Hepatocyte (in vitro differentiated cells): ENCODE results near the gene TCEA2. TPM values are rescaled to one million over a fixed set of nuclear protein-coding genes. Genes with fewer than 3 reads are reported as not detected.

ENCODE experiments used
- DNase-seq: peaks from one replicate; pipeline ENCODE4 v3.0.0-alpha.2; 2016; ENCODE audit warnings: low spot score
- H2AFZ ChIP-seq: fragments of 200-600 bp; sonication (generic); 2 replicates; pipeline ENCODE4 v1.6.0; 2016; ENCODE audit warnings: antibody characterized with exemption, mild to moderate bottlenecking
- H3K27ac ChIP-seq: fragments of 200-600 bp; sonication (generic); 2 replicates; pipeline ENCODE4 v1.5.1; 2016; ENCODE audit warnings: mild to moderate bottlenecking
- H3K27me3 ChIP-seq: fragments of 200-600 bp; sonication (generic); 2 replicates; pipeline ENCODE4 v1.6.1; 2016
- H3K36me3 ChIP-seq: fragments of 200-600 bp; sonication (generic); replicated peaks from 2 replicates; pipeline ENCODE4 v1.5.1; 2016; ENCODE audit warnings: low read depth; ENCODE audit not compliant: insufficient read depth
- H3K4me1 ChIP-seq: fragments of 200-600 bp; sonication (generic); 2 replicates; pipeline ENCODE4 v1.5.1; 2016; ENCODE audit warnings: mild to moderate bottlenecking, moderate library complexity; ENCODE audit not compliant: insufficient read depth
- H3K4me2 ChIP-seq: fragments of 200-600 bp; sonication (generic); 2 replicates; pipeline ENCODE4 v1.6.0; 2016
- H3K4me3 ChIP-seq: fragments of 200-600 bp; sonication (generic); 2 replicates; pipeline ENCODE4 v1.5.1; 2016; ENCODE audit warnings: mild to moderate bottlenecking
- H3K79me2 ChIP-seq: fragments of 200-600 bp; sonication (generic); 2 replicates; pipeline ENCODE4 v1.6.0; 2017; ENCODE audit warnings: mild to moderate bottlenecking
- H3K9me2 ChIP-seq: fragments of 200-600 bp; sonication (generic); replicated peaks from 2 replicates; pipeline ENCODE4 v1.6.0; 2017; ENCODE audit warnings: mild to moderate bottlenecking; ENCODE audit not compliant: insufficient read depth
- H3K9me3 ChIP-seq: fragments of 200-600 bp; sonication (generic); 2 replicates; pipeline ENCODE4 v1.5.1; 2016; ENCODE audit warnings: low read depth, mild to moderate bottlenecking
- H4K20me1 ChIP-seq: fragments of 200-600 bp; sonication (generic); 2 replicates; pipeline ENCODE4 v1.6.0; 2016; ENCODE audit warnings: mild to moderate bottlenecking; ENCODE audit not compliant: insufficient read depth, poor library complexity, severe bottlenecking
- EZH2 ChIP-seq: fragments of 200-600 bp; sonication (generic); IDR thresholded peaks from 2 replicates; pipeline ENCODE4 v1.6.1; 2016; ENCODE audit warnings: antibody characterized with exemption, mild to moderate bottlenecking, borderline replicate concordance
- EZH2phosphoT487 ChIP-seq: fragments of 200-600 bp; sonication (generic); IDR thresholded peaks from one replicate; pipeline ENCODE4 v1.6.1; 2018; ENCODE audit warnings: antibody characterized with exemption, mild to moderate bottlenecking, low read depth, moderate library complexity; ENCODE audit not compliant: unreplicated experiment, severe bottlenecking
- WGBS: methylation state at CpG from one replicate; pipeline ENCODE4 v1.1.6; 2016; ENCODE audit warnings: low lambda C conversion rate; ENCODE audit errors: missing lambda C conversion rate; 5-methylcytosine and 5-hydroxymethylcytosine counted together
- polyA plus RNA-seq: library from polyadenylated mRNA; unstranded; fragments of >200 nt; fragmentation: Nextera tagmentation; extraction: Ambion mirVana; gene quantifications from 2 replicates; pipeline ENCODE4 v1.2.1, GENCODE V29; 2016
- total RNA-seq: library from RNA; depleted of rRNA; stranded (reverse); fragments of >200 nt; gene quantifications from 2 replicates; pipeline ENCODE4 v1.2.3, GENCODE V29; 2014
- TF ChIP-seq, protein P1 (sequence below): fragments of 200-600 bp; sonication (generic); IDR thresholded peaks from 2 replicates; pipeline ENCODE4 v1.5.1; 2016; ENCODE audit warnings: antibody characterized with exemption, mild to moderate bottlenecking; ENCODE audit not compliant: poor library complexity

TCEA2 gene
- total and polyA plus RNA-seq, 2 experiments from 2014 or later: 26.0 to 74.2 TPM

DNA sequence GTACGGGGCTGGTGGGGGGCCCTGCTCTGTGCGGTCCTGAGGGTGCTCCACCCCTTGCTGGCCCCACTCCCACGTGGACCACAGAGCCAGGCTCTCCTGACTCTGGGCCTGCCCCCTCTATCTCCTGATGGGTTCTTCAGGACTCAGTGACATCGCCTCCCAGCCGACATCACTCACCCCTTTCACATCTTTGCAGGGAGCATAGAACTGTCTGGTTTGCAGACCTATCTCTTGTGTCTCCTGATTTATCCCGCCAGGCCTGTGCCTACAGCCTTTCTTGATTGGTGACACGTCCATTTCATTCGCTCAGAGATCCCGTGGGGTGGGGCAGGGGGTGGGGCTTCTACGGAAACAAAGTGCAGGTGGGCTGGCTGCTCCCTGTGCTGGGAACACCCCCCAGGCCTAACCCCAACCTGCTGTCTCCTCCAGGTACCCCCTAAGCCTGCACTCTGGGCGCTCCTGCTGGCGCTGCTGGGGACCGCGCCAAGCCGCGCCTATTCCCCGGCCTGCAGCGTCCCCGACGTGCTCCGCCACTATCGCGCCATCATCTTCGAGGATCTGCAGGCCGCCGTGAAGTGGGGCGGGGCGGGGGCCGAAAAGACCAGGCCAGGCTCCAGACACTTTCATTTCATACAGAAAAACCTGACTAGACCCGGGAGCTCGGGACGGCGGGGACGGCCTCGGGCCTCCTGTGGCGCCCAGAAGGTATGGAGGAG, 25.3 kb upstream of the TCEA2 start:
- Histone ChIP-seq H2AFZ (no peak overlapping the region), H4K20me1 (peaks cover 6% of the 10 kb centered on the region), H3K4me1 (peaks cover 31% of the 10 kb centered on the region), H3K4me2 (peak overlapping the region; percentile 99), H3K4me3 (no peak overlapping the region), H3K36me3 (no peaks in the 10 kb centered on the region), H3K79me2 (no peaks in the 10 kb centered on the region), H3K27me3 (peaks cover 44% of the 10 kb centered on the region), H3K9me3 (no peaks in the 10 kb centered on the region), H3K9me2 (no peaks in the 10 kb centered on the region), H3K27ac (no peak overlapping the region)
- WGBS: 28% methylated on average over 15 of the region's 36 CpGs
- TF ChIP-seq EZH2 (no peak), EZH2phosphoT487 (no peak)
- TF ChIP-seq, protein P1, sequence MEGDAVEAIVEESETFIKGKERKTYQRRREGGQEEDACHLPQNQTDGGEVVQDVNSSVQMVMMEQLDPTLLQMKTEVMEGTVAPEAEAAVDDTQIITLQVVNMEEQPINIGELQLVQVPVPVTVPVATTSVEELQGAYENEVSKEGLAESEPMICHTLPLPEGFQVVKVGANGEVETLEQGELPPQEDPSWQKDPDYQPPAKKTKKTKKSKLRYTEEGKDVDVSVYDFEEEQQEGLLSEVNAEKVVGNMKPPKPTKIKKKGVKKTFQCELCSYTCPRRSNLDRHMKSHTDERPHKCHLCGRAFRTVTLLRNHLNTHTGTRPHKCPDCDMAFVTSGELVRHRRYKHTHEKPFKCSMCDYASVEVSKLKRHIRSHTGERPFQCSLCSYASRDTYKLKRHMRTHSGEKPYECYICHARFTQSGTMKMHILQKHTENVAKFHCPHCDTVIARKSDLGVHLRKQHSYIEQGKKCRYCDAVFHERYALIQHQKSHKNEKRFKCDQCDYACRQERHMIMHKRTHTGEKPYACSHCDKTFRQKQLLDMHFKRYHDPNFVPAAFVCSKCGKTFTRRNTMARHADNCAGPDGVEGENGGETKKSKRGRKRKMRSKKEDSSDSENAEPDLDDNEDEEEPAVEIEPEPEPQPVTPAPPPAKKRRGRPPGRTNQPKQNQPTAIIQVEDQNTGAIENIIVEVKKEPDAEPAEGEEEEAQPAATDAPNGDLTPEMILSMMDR: no peak
- no peak for DNase-seq

DNA sequence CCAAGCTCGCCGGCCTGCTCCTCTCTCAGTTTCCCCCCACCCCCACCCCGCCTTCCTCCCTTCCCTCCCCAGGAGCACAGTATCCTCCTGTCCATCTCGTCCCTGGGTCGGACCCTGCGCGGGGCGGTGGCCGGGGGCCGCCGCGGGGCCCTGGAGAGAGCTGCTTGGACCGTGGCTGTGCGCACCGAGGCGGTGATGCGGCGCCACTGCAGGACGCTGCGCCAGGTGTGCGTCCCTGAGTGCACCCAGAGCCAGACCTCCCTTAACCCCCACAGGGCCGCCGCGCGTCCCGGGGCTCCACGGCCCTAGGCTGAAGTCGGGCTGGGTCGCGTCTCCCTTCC, 24.8 kb upstream of the TCEA2 start:
- Histone ChIP-seq H3K4me1 (peaks cover 31% of the 10 kb centered on the region), H3K9me2 (no peaks in the 10 kb centered on the region), H3K36me3 (no peaks in the 10 kb centered on the region), H3K4me3 (peak overlapping the region; percentile 57), H3K79me2 (no peaks in the 10 kb centered on the region), H4K20me1 (peaks cover under 1% of the 10 kb centered on the region), H3K27me3 (peaks cover 44% of the 10 kb centered on the region), H3K27ac (no peak overlapping the region), H2AFZ (no peak overlapping the region), H3K4me2 (peak overlapping the region; percentile 99), H3K9me3 (no peaks in the 10 kb centered on the region)
- TF ChIP-seq EZH2: no peak
- no peak for TF ChIP-seq EZH2phosphoT487
- TF ChIP-seq, protein P1: no peak
- no peak for DNase-seq
- WGBS: 0% methylated on average over 7 of the region's 30 CpGs

DNA sequence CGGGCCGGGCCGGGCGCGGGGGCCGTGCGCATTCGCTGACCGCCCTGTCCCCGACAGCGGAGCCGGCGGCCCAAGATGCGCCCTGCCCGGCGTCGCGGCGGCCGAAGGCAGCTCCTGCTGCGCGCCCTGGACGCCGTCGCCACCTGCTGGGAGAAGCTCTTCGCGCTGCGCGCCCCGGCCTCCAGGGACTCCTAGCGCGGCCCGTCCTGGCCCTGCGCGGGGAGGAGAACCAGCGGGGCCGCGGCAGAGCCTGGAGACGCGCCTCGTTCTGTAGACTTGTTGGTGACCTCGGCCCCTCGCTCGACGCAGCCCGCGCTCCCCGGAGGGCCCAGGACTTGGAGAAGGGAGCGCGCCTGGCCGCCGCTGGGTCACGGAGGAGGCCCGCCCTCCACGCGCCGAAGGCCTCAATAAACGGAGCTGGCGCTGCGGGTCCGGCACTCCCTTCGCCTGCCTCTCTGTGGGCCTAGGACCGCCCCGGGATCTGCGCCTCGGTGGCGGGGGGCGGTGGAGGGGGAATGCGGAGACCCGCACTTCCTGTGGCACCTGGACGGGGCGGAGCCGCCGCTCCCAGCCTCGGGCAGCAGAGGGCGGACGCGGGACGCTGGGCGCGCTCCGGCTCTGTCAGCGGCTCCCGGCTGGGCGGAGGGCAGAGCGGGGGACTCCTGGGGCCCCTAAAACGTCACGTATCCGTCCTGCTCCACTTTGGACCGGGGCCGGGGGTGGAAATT, 24.3 kb upstream of the TCEA2 start:
- Histone ChIP-seq H2AFZ (peak overlapping the region; percentile 84), H4K20me1 (no peaks in the 10 kb centered on the region), H3K79me2 (no peaks in the 10 kb centered on the region), H3K9me3 (no peaks in the 10 kb centered on the region), H3K27me3 (peaks cover 49% of the 10 kb centered on the region), H3K36me3 (no peaks in the 10 kb centered on the region), H3K4me3 (peak overlapping the region; percentile 57), H3K27ac (no peak overlapping the region), H3K4me1 (peaks cover 31% of the 10 kb centered on the region), H3K4me2 (peak overlapping the region; percentile 99), H3K9me2 (no peaks in the 10 kb centered on the region)
- no peak for TF ChIP-seq EZH2
- TF ChIP-seq, protein P1: peak; percentile 62
- 1% methylated on average over 83 of the region's 91 CpGs for WGBS
- DNase-seq: peak; percentile 90
